Stimulated activated CD4-positive, alpha-beta T cell treated with anti-CD3 and anti-CD28 coated beads, Interleukin-15, amount 100 ng/mL, for 1 hour (primary cell): ENCODE results near the gene KIAA0753.

ENCODE experiments used
- DNase-seq, 2 donors: peaks; one replicate each; pipeline ENCODE4 v3.0.0-alpha.2; 2020; ENCODE audit warnings: low read depth in 1 of 2, low spot score in 1 of 2

The KIAA0753 gene

GRCh38 chr17:6642592-6642991 lies 2.1 kb upstream of the KIAA0753 start:
- DNase-seq = no peak

- DNase-seq = no peak
These were observed 844 bp upstream of the KIAA0753 start for GRCh38 chr17:6641247-6641863.

GRCh38 chr17:6639586-6640535 lies 650 bp downstream of the KIAA0753 start:
- DNase-seq = no peak

GRCh38 chr17:6639014-6639585 lies 1.4 kb downstream of the KIAA0753 start:
- no peak for DNase-seq

GRCh38 chr17:6638046-6638908 lies 2.2 kb downstream of the KIAA0753 start:
- DNase-seq = no peak

- DNase-seq = no peak
These were observed 3.1 kb downstream of the KIAA0753 start for GRCh38 chr17:6637458-6637840.

- no peak for DNase-seq
These were observed 3.7 kb downstream of the KIAA0753 start for GRCh38 chr17:6636616-6637457.

- DNase-seq = no peak
These were observed 4.4 kb downstream of the KIAA0753 start for GRCh38 chr17:6636105-6636504.

GRCh38 chr17:6633263-6633662 lies 7.2 kb downstream of the KIAA0753 start:
- DNase-seq = no peak

- no peak for DNase-seq
These were observed 8.0 kb downstream of the KIAA0753 start for GRCh38 chr17:6632530-6632929.

- DNase-seq = no peak
These were observed 10.1 kb downstream of the KIAA0753 start for GRCh38 chr17:6630390-6630789.

- DNase-seq = no peak
These were observed 13.5 kb downstream of the KIAA0753 start for GRCh38 chr17:6627019-6627418.

GRCh38 chr17:6626616-6627015 lies 13.9 kb downstream of the KIAA0753 start:
- DNase-seq = no peak

GRCh38 chr17:6623941-6624340 lies 16.6 kb downstream of the KIAA0753 start:
- DNase-seq = no peak

- DNase-seq = no peak
These were observed 29.3 kb downstream of the KIAA0753 start for GRCh38 chr17:6611231-6611630.

GRCh38 chr17:6610011-6610410 lies 30.5 kb downstream of the KIAA0753 start:
- DNase-seq = no peak

- DNase-seq = no peak
These were observed 32.2 kb downstream of the KIAA0753 start for GRCh38 chr17:6608321-6608720.

GRCh38 chr17:6605142-6605541 lies 35.4 kb downstream of the KIAA0753 start:
- no peak for DNase-seq

GRCh38 chr17:6603744-6604325 lies 36.7 kb downstream of the KIAA0753 start:
- DNase-seq = no peak

- no peak for DNase-seq
These were observed 38.4 kb downstream of the KIAA0753 start for GRCh38 chr17:6602141-6602540.
